Loucy (cell line): ENCODE measurements around the gene HNRNPF.

Experiments used
- CTCF ChIP-seq: fragments of 200-600 bp; sonication (generic); conservative IDR thresholded peaks from 2 replicates; pipeline ENCODE4 v1.5.1; 2014; ENCODE audit warnings: mild to moderate bottlenecking, antibody characterized with exemption, low read length
- EZH2phosphoT487 ChIP-seq: fragments of 200-600 bp; IDR thresholded peaks from 2 replicates; pipeline ENCODE4 v1.6.1; 2018; ENCODE audit warnings: antibody characterized with exemption, mild to moderate bottlenecking, moderate library complexity, borderline replicate concordance

DNA sequence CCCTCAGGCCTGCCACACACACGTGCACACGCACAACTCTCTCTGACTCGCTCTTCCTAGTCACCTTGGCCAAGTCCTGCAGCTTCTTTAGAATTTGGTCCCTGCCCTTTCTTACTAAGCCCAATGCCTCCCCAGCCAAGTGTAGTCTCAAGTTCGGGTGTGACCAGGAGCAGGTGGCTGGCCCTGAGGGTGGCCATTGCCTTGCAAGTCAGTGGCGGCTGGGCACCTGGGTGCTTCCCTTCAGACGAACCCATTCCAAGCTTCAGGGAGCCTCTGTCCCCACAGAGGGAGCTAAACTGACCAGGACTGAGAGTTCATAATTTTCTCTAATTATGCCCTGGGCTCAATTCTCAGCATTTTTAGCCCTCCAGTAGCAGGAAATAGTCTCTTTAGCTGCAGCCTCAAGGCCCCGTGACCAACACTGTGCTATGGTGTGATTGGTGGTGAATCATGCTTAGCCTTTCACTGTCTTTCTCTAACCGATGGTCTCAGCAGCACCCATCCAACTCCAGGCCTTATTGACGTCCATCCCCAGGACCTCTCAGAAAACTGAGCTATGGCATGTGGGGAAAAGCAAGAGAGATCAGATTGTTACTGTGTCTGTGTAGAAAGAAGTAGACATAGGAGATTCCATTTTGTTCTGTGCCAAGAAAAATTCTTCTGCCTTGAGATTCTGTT, 72.2 kb downstream of the HNRNPF start:
- TF ChIP-seq EZH2phosphoT487 (no peak), CTCF (no peak)
